ENCODE measurements around the gene TGIF2.
"Not testable (repeated sequence)": the region's sequence is repeated elsewhere in the genome, so short reads cannot be mapped to it uniquely, and the experiment has no call there.

Gene TGIF2

DNA sequence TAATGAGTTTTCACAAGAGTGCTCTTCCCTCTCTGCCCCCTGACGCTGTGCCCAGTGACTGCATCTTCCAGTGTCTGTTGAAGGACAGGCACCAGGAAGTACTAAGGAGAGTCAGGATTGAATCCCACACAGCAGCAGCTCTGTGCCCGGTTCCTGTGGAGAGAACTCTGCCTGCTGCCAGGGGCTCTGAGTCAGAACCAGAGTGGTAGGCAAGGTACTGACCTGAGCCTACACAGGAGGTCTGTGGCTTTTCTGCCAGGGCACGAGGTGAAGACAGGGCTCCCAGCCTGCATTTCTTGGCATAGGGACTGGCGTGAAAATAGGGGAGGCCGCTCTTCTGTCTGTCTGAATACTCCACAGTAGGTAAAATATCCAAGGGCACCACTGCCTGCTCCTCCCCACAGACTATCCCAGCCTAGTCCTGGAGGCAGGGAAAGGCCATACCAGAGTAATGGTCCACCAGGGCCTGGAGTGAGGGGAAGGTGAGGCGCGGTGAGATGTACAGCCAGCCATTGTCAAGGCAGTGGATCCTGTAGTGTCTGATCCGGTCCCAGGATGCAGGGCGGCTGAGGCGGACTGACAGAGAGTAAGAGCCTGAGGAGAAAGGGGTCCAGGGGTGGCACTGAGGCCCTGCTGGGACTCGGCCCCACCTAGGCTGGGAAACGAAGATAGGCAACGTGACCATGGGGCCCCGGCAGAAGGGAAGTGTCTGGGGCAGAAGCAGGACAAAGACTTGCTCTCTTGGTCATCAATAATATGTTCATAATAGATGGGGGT lies 41.6 kb downstream of the TGIF2 start:
- DNase-seq (ENCODE audit: low spot score), result no peak

DNA sequence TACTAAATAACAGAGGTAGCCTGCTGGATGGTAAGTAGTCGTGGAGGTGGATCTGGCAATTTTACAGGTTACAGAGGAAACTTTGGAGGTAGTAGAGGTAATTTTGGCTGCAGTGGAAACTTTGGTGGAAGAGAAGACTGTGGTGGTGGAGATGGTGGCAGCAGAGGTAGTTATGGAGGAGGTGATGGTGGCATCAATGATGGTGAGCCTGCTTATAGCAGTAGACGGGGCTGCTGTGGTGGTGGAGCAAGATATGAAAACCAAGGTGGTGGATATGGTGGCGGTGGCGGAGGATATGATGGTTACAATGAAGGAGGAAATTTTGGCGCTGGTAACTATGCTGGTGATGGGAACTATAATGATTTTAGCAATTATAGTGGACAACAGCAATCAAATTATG lies 47.5 kb downstream of the TGIF2 start:
- no peak for DNase-seq (ENCODE audit: low spot score)

DNA sequence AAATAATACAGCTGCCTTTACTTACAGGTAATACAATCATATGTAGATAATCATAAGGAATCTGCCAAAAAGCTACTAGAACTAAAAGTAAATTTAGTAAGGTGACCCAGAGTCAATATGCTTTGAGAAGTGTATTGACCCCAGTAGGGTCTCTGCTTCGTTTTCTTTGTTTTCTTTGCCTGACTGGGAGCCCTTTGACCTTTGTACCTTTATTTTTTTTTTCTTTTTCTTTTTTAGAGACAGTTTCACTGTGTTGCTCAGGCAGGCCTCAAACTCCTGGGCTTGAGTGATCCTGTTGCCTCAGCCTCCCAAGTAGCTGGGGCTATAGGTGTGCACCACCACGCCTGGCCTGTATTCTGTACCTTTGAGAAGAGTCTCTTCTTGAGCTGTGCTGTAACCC lies 50.0 kb downstream of the TGIF2 start:
- no peak for DNase-seq (ENCODE audit: low spot score)

DNA sequence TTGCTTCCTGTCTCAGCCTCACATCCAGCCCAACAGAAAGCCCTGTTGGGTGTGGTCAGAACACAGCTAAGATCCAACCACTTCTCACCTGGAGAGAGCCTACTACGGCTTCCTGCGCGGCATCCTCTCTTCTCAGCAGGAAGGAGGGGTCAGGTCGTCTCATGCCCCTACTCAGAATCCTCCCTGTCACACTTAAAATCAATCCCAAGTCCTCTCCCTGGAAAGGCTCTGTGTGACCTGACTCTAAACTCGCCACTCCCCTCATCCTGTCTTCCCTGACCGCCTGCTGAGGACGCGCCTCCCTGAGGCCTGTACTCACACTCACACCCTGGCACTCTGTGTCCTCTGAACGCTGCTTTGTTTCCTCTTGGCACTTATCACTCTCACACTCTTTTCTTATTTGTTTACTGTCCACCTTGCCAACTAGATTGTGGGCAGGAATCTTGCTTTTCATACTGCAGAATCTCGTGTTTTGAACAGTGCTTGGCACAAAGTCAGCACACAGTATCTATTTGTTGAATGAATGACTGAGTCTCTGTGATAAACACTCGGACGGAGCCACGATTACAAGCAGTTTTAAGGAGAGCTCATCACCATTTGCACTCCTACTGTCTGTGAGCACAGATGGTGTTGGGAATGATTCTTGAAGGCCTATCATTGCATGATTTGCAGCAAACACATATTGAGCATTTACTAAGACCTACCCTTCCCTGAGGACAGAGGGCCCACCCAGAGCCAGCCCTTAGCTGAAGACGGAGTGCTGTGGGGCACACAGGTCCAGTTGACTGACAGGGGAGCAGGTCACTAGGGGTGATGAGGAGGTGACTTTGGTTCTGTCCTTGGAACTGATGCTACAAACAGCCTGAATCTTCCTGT lies 50.9 kb downstream of the TGIF2 start:
- DNase-seq (ENCODE audit: low spot score), result no peak

DNA sequence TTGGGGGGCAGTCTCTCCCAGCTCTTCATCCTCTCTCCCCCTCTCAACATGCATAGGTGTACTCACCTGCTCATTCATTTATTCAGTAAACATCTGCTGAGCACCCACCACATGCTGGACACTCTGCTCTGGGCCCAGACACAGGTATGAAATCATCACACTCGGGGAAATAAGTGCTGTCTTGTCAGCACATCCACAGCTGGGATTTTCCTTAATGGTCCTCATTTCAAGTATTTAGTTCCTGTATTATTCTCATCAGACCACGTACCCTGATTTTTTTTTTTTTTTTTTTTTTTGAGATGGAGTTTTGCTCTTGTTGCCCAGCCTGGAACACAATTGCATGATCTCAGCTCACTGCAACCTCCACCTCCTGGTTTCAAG lies 51.5 kb downstream of the TGIF2 start:
- no peak for DNase-seq (ENCODE audit: low spot score)

DNA sequence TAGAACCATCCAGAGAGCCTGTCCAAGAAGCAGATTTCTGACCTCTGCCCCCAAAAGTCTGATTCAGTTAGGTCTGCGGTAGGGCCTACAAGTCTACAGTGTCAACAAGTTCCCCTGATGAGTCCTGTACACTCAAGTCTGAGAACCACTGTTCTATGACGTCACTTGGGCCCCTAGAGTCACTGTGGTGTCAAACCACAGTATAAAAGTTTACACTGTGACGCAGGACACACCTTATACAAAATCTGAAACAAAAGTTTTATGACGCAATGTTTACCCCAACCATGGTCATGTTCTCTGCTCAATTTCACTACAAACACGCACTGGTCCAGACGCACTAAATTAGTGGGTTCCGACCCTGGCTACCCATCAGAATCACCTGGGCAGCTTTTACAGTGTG lies 54.7 kb downstream of the TGIF2 start:
- DNase-seq (ENCODE audit: low spot score), result no peak

DNA sequence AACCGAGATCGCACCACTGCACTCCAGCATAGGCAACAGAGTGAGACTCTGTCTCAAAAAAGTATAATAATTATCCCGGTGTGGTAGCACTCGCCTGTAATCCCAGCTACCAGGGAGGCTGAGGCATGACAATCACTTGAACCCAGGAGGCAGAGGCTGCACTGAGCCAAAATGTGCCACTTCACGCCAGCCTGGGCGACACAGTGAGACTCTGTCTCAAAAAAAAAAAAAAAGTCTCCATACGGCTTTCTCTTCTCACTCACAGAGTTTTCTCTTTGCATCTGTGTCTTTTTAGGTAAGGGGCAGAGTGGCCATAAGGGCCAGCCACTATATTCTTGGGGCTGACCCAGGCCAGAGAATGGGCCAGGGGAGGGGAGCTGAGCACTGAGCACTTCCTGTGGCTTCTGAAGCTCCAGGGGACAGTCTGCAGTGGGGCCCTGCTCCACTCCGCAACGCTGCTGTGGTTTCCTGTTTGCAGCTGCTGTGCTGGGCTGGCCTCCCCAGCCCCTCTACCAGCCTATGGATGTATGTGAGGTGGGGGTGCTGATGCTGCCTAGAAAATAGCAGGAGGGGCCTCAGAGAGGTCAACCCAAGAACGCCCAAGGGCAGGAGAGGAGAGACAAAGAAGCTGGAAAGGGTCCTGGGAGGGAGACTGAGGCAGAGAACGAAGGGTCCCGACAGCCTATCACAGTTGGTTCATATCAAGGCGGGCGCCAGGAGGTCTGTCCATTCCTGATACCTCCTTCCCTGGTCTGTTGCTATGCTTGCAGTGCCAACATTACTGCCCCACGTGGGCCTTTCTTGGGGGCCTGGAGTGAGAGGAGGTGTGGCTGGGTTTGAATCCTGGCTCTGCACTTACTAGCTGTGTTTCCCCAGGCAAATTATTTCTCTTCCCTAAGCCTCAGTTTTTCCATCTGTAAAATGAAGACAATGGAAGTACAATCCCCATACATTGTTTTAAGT lies 56.6 kb downstream of the TGIF2 start:
- no peak for DNase-seq (ENCODE audit: low spot score)

DNA sequence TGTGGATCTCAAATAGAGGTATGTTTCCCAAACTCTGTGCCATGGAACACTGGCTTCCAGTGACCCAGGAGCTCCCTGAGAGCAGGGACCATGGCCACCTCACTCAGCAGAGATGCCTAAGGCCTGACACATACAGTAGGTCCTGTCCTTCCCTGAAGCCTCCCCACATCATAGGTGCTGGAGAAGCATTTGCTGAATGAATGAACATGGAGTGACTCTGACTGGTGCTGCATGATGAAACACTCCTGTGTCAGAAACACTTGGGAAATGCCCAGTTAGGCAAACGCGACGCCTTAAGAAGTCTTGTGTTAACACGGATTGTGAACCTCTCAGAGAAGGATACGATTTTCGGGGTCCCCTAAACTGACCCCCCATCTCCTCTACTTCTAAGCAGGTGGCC lies 58.2 kb downstream of the TGIF2 start:
- no peak for DNase-seq (ENCODE audit: low spot score)

DNA sequence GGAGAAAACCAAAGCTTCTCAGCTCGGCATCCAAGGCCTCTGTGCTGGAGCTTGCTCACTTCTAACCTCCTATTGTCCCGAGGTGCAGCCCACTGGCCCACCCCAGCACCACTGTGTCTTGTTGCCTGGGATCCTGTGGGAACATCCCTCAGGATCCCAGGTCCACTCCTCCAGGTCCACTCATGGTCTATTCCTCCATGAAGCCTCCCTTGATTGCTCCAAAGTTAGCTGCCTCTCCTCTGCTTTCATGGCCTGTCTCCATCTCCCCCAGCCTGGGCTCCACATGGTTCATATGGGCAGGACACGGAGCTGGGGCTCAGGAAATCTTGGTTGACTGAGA lies 58.7 kb downstream of the TGIF2 start:
- DNase-seq (ENCODE audit: low spot score), result no peak

DNA sequence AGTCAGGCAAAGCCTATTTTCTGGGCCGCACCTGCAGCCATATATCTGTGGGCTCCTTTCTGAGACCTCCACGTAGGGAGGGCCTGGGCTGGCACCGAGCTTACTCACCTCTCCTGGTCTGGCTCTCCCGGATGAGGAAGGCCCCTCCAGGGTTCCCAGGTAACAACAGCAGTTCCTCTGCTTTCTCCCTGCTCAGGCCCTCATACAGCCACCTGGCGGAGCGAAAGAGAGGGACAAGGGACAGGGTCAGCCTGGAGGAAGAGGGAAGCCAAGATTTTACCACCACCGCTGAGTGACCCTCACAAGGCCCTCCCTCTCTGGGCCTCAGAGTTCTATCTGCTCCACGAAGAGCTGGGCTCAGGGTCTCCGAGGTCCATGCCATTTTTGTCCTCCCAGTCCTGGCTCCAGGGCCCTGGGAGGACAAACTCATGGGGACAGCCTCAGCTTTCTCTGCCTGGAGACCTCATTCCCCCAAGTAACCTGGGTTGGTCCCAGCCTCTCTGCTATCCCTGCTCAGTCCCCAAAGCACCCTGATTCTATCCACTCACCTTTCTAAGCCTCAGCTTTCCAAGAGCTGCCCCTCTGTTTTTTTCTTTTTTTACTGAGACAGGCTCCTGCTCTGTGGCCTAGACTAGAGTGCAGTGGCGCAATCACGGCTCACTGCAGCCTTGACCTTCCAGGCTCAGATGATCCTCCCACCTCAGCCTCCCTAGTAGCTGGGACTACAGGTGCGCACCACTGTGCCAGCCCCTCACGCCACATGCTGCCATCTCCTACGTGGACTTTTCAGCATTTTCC lies 59.3 kb downstream of the TGIF2 start:
- no peak for DNase-seq (ENCODE audit: low spot score)

DNA sequence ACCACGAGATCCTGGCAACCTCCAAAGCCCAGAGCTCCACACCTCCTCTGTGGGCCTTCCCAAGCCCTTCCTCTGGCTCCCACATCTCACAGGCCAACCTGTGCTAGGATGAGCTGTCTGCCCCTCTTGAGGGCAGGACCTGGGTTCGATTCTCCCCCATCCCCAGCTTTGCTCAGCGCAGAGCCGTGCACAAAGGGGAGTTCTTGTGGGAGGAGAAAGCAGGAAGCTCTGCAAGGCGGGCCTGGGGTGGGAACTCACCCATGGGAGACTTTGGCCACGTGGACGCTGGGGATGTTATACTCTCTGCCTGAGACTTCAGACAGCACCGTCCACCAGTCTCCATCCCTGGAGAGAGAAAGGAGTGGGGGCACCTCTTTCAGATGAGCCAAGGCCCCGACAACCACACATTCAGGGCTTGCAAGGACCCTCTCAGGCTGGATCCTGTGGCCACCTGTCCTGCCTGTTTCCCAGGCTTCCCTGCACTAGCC lies 59.9 kb downstream of the TGIF2 start:
- no peak for DNase-seq (ENCODE audit: low spot score)

DNA sequence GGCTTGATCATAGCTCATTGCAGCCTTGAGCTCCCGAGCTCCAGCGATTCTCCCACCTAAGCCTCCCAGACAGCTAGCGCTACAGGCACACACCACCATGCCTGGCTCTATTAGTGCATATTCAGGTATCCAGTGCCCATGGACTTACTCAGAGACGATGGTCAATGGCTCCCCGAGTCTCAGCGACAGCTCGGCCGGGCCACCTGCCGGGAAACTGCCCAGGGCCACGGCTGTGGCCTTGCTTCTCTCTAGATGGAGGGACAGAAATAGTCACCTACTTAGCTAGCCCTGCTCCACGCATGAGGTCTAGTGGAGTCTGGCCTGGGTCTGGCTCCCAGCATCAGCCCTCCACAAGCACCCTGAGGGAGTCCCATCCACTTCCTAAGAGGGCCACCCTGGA lies 60.9 kb downstream of the TGIF2 start:
- DNase-seq (ENCODE audit: low spot score), result no peak

DNA sequence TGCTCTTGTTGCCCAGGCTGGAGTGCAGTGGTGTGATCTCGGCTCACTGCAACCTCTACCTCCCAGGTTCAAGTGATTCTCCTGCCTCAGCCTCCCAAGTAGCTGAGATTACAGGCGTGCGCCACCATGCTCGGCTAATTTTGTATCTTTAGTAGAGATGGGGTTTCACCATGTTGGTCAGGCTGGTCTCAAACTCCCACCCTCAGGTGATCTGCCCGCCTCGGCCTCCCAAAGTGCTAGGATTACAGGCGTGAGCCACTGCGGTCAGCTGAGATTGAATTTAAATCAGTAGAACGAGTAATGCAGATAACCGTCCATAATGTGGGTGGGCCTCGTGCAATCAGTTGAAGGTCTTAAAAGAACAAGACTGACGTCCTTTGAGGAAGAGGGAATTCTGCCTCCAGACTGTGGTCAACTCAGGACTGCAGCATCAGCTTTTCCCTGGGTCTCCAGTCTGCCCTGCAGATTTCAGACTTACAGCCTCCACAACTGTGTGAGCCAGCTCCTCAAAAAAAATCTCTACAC lies 65.5 kb downstream of the TGIF2 start:
- DNase-seq (ENCODE audit: low spot score), result not testable (repeated sequence)

DNA sequence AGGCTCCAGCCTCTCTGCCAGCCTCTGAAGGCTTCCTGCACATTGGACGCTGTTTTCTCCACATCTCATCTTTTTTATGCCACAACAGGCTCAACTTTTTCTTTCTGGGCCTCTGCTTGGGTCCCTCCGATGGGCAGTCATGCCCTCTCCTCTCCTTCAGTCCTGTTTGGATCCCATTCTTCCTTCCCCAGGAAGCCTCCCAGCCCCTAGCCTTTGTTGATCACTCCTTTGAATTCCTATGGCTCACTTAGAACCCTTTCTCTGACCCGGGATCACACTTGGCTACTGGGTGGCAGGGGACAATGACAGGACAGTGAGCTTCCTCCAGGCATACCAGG lies 68.1 kb downstream of the TGIF2 start:
- DNase-seq (ENCODE audit: low spot score), result no peak

DNA sequence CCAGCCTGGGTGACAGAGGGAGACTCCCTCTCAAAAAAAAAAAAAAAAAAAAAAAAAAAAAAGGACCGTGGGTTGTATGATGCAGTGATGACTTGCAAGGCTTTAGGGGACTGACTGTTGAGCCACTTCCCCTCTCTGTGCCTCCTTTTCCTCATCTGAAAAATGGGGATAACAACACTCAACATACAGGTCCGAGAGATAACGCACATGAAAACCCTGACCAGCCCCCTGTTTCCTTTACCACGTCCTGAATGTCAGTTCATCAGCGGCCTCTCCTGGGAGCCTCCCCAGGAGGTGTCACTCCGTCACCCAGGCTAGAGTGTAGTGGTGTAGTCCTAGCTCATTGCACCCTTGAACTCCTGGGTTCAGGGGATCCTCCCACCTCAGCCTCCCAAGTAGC lies 68.7 kb downstream of the TGIF2 start:
- DNase-seq (ENCODE audit: low spot score), result no peak

All from SW480 (cell line).